ENCODE results near the gene NKX3-2.

- TF ChIP-seq CTCF (conservative IDR thresholded peaks at IDR 0.05) (no peak), EZH2 (IDR thresholded peaks at IDR 0.05; ENCODE audit: low read depth) (no peak)
These were observed 15.5 kb downstream of the NKX3-2 start for GRCh38 chr4:13528821-13529127.

Measured in PC-9 (cell line).